Lung (tissue), 12 donors: ENCODE measurements around the gene XRCC4. TPM values are rescaled to one million over a fixed set of nuclear protein-coding genes. Genes with fewer than 3 reads are reported as not detected.

Source experiments
- ATAC-seq: fragments of 200-7000 bp; cut with Tn5 transposase; one replicate; pipeline ENCODE4 v1.9.1; 2020; ENCODE audit warnings: moderate number of reproducible peaks; ENCODE audit not compliant: insufficient read depth, low FRiP score
- DNase-seq, 3 donors: peaks; one replicate each; pipeline ENCODE4 v3.0.0-alpha.2; 2013 to 2017
- H3K27ac ChIP-seq, 2 donors: one replicate each; pipeline ENCODE4 v1.5.1; 2013; ENCODE audit warnings: mild to moderate bottlenecking in 2 of 2, moderate library complexity in 2 of 2, control low read depth in 1 of 2, inconsistent platforms in 1 of 2, low read depth in 1 of 2, low read length in 1 of 2
- H3K27me3 ChIP-seq, 3 donors: one replicate each; pipeline ENCODE4 v1.5.1; 2013; ENCODE audit warnings: low read length in 2 of 3; ENCODE audit not compliant: control insufficient read depth in 3 of 3, insufficient read depth in 3 of 3
- H3K36me3 ChIP-seq, 4 donors: one replicate each; pipeline ENCODE4 v1.5.1; 2013; ENCODE audit warnings: low read length in 4 of 4, mild to moderate bottlenecking in 1 of 4, moderate library complexity in 1 of 4; ENCODE audit not compliant: control insufficient read depth in 4 of 4, insufficient read depth in 4 of 4
- H3K4me1 ChIP-seq, 5 donors: one replicate each; pipeline ENCODE4 v1.5.1; 2013; ENCODE audit warnings: low read length in 5 of 5, mild to moderate bottlenecking in 2 of 5, moderate library complexity in 1 of 5; ENCODE audit not compliant: control insufficient read depth in 5 of 5, insufficient read depth in 5 of 5
- H3K4me3 ChIP-seq: one replicate; pipeline ENCODE4 v1.5.1; 2013; ENCODE audit warnings: mild to moderate bottlenecking, control low read depth, moderate library complexity
- H3K9ac ChIP-seq, 2 donors: one replicate each; pipeline ENCODE4 v1.5.1; 2013; ENCODE audit warnings: low read length in 2 of 2, control low read depth in 1 of 2; ENCODE audit not compliant: insufficient read depth in 1 of 2
- H3K9me3 ChIP-seq, 4 donors: one replicate each; pipeline ENCODE4 v1.5.1; 2013; ENCODE audit warnings: low read length in 3 of 4, mild to moderate bottlenecking in 1 of 4, moderate library complexity in 1 of 4; ENCODE audit not compliant: control insufficient read depth in 4 of 4, insufficient read depth in 3 of 4
- WGBS, 2 donors: extraction: QIAGEN DNeasy Blood & Tissue Kit; methylation state at CpG; one replicate each; pipeline ENCODE4 v1.1.7; 2013; 5-methylcytosine and 5-hydroxymethylcytosine counted together
- polyA plus RNA-seq, 2 donors: library from polyadenylated mRNA; stranded (reverse); fragments of 200-250 nt; gene quantifications; one replicate each; pipeline ENCODE4 v1.2.1, GENCODE V29; 2013
- total RNA-seq, 2 donors: library from RNA; depleted of rRNA in 1 of 2; stranded (reverse); fragments of >200 nt in 1 of 2; gene quantifications; one replicate each; pipeline ENCODE4 v1.2.1, GENCODE V29; 2014 to 2021
- TF ChIP-seq, protein P1 (sequence below): IDR thresholded peaks from 2 replicates; pipeline ENCODE4 v1.5.1; 2012; ENCODE audit warnings: mild to moderate bottlenecking; ENCODE audit errors: control extremely low read depth, extremely low read depth
- donor health status: control.
- donor health status: control.
- donor health status: Bipolar disorder and iron deficiency.
- donor health status: healthy.
- donor health status: DM: yes; HTN: yes; CAD: no.

Gene XRCC4
- total and polyA plus RNA-seq, 4 donors: 3.8 to 10.7 (median 8.4) TPM

DNA sequence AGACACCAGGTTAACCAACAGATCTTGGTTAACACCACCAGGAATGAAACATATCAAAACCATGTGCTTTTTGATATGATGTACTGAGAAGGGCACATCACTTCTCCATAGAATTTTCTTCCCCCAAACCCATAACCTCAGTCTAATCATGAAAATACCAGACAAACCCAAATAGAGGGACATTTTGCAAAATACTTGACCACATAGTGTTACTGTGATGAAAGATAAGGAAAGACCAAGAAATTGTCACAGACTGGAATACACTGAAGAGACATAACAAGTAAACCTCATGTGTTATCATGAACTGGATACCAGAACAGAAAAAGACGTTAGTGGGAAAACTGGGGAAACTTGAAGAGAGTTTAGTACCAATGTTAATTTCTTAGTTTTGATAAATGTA, 319.3 kb downstream of the XRCC4 start:
- no peaks in the 10 kb centered on the region for H3K27me3 ChIP-seq
- H3K27ac ChIP-seq: no peak overlapping the region
- H3K4me1 ChIP-seq: peaks cover 0 to 18% (median 0%) of the 10 kb centered on the region in 5 donors
- no peaks in the 10 kb centered on the region for H3K9me3 ChIP-seq
- WGBS, 2 donors: 67 to 68% methylated on average over 1 of the region's 1 CpG
- no peak for DNase-seq
- no peak overlapping the region for H3K4me3 ChIP-seq
- no peaks in the 10 kb centered on the region for H3K36me3 ChIP-seq
- TF ChIP-seq, protein P1, sequence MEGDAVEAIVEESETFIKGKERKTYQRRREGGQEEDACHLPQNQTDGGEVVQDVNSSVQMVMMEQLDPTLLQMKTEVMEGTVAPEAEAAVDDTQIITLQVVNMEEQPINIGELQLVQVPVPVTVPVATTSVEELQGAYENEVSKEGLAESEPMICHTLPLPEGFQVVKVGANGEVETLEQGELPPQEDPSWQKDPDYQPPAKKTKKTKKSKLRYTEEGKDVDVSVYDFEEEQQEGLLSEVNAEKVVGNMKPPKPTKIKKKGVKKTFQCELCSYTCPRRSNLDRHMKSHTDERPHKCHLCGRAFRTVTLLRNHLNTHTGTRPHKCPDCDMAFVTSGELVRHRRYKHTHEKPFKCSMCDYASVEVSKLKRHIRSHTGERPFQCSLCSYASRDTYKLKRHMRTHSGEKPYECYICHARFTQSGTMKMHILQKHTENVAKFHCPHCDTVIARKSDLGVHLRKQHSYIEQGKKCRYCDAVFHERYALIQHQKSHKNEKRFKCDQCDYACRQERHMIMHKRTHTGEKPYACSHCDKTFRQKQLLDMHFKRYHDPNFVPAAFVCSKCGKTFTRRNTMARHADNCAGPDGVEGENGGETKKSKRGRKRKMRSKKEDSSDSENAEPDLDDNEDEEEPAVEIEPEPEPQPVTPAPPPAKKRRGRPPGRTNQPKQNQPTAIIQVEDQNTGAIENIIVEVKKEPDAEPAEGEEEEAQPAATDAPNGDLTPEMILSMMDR: no peak
- no peak overlapping the region for H3K9ac ChIP-seq
- no peak for ATAC-seq

DNA sequence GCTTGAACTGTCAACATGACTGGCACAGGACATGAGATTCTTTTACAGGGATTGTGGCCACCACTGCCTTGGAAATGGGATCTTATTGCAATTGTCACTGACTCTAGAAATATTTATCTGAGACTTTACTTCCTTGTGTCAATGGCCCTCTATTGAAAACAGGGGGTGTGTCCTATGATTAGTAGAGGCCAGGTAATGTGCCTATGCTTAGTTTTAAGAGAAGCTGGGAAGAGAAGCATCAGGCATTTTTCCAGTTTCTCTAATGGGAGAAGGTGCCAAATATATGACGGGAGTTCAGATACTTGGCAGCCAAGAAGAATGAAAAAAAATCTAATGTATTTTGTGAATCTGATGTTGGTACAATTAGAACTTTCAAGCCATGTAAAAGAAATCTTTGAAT, 320.3 kb downstream of the XRCC4 start:
- TF ChIP-seq, protein P1: no peak
- Histone ChIP-seq H3K27ac (no peak overlapping the region), H3K9ac (no peak overlapping the region), H3K36me3 (no peaks in the 10 kb centered on the region), H3K4me3 (no peak overlapping the region), H3K27me3 (no peaks in the 10 kb centered on the region), H3K4me1 (peaks cover 0 to 22% (median 0%) of the 10 kb centered on the region in 5 donors), H3K9me3 (no peaks in the 10 kb centered on the region)
- ATAC-seq (no peak), DNase-seq (no peak)
- WGBS, 2 donors: 63 to 84% methylated on average over 1 of the region's 1 CpG

DNA sequence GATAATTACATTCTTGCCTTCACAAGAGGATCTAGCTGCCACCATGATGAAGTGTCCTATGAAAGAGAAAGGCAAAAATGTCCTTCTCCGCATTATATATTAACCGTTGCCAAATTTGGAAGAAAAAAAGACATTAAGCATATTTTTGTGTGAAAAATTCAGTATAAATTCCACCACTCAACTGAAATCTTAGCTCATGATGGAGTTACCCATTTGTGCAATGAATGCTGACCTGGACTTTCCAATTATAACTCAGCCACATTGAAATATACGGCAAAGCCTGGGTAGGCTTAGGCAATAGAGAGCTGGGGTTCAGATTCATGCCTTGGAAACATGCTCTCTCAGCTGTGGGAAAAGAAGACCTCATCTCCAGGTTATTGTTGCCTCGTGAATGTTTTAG, 322.9 kb downstream of the XRCC4 start:
- no peak for ATAC-seq
- H3K9me3 ChIP-seq: no peaks in the 10 kb centered on the region
- H3K27me3 ChIP-seq: no peaks in the 10 kb centered on the region
- peak in 2 of 3 donors; percentile 81 to 84 for DNase-seq
- no peak overlapping the region for H3K27ac ChIP-seq
- H3K4me3 ChIP-seq: no peak overlapping the region
- peaks cover 0 to 22% (median 0%) of the 10 kb centered on the region in 5 donors for H3K4me1 ChIP-seq
- TF ChIP-seq, protein P1: no peak
- WGBS, 2 donors: 74 to 82% methylated on average over 4 of the region's 4 CpGs
- H3K9ac ChIP-seq: no peak overlapping the region
- H3K36me3 ChIP-seq: no peaks in the 10 kb centered on the region

DNA sequence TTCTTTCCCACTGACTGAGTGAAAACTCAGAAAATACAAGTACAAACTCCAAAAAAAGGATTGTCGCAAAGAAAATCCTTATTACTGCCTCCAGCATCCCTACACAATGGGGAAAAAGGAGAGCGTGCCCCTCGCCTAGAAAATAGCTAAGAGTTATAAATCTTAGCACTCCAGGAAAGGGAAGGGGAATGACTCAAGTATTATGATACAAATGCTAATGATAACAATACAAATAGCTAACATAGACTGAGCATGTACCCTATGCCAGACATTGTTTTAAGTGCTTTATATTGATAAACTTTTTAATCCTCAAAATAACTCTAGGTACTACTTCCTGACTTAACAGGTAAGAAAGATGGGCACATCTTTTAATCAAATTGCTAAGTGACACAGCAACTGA, 323.4 kb downstream of the XRCC4 start:
- WGBS, 2 donors: 79 to 86% methylated on average over 3 of the region's 3 CpGs
- no peaks in the 10 kb centered on the region for H3K9me3 ChIP-seq
- TF ChIP-seq, protein P1: no peak
- no peak overlapping the region for H3K27ac ChIP-seq
- peaks cover 0 to 22% (median 1%) of the 10 kb centered on the region in 5 donors for H3K4me1 ChIP-seq
- H3K9ac ChIP-seq: no peak overlapping the region
- ATAC-seq (no peak), DNase-seq (no peak)
- H3K4me3 ChIP-seq: no peak overlapping the region
- H3K27me3 ChIP-seq: no peaks in the 10 kb centered on the region
- no peaks in the 10 kb centered on the region for H3K36me3 ChIP-seq
